ENCODE results near the gene TACR1.
"Not testable (repeated sequence)": the region's sequence is repeated elsewhere in the genome, so short reads cannot be mapped to it uniquely, and the experiment has no call there.

TACR1 gene

DNA sequence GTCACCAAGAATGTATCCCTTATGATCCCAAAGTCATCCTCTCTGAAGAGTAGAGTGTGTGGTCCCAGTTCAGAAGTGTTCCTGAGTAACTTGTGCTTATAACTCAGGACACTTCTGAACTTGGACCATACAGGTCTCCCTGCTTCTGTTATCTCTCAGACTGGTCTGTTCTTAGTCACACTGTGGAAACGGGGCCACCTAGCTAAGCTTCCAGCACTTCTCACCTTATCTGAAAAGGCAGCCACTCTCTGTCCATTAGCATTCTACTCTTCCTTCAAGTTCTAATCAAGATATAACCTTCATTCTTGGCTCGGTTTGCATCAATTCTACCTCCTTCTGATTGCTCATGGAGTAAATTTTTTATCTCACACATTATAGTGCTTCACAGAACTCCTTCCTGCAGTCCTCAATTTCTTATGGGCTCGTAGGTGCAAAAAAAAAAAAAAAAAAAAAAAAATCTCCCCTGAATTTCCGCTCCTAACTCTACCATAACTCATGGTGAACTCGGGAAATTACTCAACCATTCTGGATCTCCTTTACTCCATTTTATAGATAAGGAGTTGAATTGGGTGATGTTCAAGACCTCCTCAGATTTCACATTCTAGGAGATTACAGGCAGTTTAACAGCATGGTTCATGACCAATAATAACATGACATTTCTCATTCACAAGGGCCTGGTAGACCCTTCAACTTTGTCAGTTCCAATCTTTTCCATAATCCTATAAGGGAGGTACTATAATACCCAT, 108.4 kb downstream of the TACR1 start:
- no peak for DNase-seq (ENCODE audit: low read depth in 2 of 3, low spot score in 2 of 3)

DNA sequence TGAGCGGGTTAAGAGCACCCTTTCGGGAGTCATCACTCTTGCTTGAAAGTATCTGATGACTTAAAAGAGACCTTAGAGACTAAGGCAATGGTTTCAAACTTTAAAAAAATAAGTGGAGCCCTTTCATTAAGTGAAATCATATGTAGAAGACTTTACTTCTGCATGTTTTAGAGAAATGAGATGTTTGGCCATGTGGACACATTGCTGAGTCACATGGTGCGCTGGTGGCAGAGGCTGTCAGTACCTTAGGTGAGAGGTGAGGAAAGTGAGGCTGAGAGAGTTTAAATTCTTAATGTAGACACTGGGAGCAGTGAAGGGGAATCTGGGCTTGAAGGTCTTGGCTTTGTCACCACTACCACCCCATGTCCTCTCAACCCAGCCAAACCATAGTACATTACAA, 109.8 kb downstream of the TACR1 start:
- DNase-seq (ENCODE audit: low read depth in 2 of 3, low spot score in 2 of 3), result no peak

DNA sequence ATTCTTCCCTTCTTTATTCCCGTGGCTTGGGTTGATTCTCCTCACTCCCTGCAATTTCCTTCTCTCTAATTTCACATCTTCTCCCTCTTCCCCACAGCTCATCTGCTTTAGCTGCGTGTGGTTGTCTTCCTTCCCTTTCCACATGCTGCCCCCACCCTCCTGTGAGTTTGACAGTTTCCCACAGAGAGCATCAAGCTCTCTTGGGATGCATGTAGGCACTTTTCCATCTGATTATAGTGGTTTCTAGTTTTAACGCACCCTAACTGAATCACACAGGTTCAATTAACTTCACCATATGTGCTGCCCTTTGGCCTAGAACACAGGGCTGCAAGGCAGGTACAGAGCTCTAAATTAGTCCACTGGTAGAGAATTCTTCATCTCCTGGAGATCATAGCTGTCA, 110.5 kb downstream of the TACR1 start:
- no peak for DNase-seq (ENCODE audit: low read depth in 2 of 3, low spot score in 2 of 3)

DNA sequence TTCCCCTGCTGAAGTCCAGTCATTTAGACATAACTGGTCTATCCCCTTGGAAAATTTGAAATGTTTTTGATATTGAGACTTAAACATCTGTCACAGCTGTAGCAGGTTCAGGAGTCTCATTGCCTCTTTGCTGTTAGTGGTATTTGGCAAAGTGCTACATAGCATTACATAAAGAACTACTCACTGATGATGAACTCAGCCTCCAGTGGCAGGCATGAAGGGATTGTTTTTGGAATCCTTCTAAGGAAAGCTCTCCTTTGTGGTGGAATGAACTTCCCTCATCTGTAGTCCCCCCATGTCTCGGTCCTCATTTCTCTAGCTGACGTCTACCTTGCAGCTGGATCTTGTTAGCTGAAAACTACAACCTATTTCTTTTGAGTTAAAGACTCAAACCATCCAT, 111.6 kb downstream of the TACR1 start:
- no peak for DNase-seq (ENCODE audit: low read depth in 2 of 3, low spot score in 2 of 3)

- DNase-seq (ENCODE audit: low read depth in 2 of 3, low spot score in 2 of 3), result no peak
Observed at GRCh38 chr2:75079575-75079974, 119.7 kb downstream of the TACR1 start.

DNA sequence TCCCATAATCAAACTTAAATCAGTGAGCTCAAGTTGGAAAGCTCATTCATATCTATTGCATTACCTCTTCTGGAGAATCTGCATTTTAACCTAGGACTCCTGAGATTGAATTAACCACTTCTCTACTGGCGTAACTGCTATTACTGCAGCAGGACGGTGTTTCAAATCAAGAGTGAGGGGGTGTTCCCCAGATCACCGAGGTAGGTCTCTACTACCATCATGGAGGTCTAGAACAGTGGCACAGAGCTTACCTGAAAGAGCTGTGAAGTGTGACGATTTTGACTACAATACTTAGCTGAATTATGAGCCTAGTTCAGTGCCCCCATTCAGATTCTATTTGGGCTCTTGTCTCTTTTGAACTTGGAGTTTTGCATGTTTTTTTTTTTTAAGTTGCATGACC, 121.4 kb downstream of the TACR1 start:
- DNase-seq (ENCODE audit: low read depth in 2 of 3, low spot score in 2 of 3), result no peak

DNA sequence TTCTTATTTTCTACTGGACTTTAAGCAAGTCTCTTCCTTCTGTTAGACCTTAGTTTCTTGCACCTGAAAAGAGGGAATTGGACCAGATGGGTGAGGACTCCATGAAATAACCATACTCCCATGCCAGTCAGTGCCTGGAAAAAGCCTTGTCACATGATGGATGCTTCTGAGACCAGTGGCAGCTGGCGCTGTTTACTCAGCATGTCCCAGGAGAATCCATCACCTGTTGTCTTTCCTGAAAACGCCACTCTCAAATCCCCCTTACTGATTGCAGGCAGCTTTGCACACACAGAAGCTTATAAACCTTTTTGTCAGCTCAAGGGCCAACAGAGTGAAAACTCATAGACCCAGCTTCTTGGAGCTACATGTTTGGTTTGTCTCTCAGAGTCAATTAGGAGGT, 123.2 kb downstream of the TACR1 start:
- DNase-seq (ENCODE audit: low read depth in 2 of 3, low spot score in 2 of 3), result no peak

DNA sequence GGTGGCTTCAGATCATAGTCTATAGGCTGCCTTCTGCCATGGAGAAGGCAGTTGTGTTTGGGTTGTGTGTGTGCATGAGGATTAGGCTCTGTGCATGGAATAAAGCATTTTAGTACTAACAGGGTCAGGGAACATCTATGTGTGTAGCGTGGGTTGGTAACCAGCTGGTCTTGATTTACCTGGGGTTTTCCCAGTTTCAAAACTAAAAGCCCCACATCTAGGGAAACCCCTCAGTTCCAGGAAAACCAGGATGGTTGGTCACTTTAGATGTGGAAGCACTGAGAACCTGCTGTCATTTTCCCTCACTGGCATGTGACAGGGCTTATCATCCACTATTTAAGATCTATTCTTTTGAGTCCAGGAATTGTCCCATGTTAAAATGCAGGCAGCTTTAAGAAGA, 124.6 kb downstream of the TACR1 start:
- no peak for DNase-seq (ENCODE audit: low read depth in 2 of 3, low spot score in 2 of 3)

- no peak for DNase-seq (ENCODE audit: low read depth in 2 of 3, low spot score in 2 of 3)
Observed at GRCh38 chr2:75074228-75074627, 125.1 kb downstream of the TACR1 start.

- no peak for DNase-seq (ENCODE audit: low read depth in 2 of 3, low spot score in 2 of 3)
Observed at GRCh38 chr2:75071766-75072165, 127.6 kb downstream of the TACR1 start.

GRCh38 chr2:75068546-75068945, 130.8 kb downstream of the TACR1 start:
- DNase-seq (ENCODE audit: low read depth in 2 of 3, low spot score in 2 of 3), result no peak

GRCh38 chr2:75067506-75067905, 131.8 kb downstream of the TACR1 start:
- no peak for DNase-seq (ENCODE audit: low read depth in 2 of 3, low spot score in 2 of 3)

GRCh38 chr2:75066121-75066902, 133.0 kb downstream of the TACR1 start:
- no peak for DNase-seq (ENCODE audit: low read depth in 2 of 3, low spot score in 2 of 3)

- DNase-seq (ENCODE audit: low read depth in 2 of 3, low spot score in 2 of 3), result no peak
Observed at GRCh38 chr2:75065402-75066008, 133.8 kb downstream of the TACR1 start.

DNA sequence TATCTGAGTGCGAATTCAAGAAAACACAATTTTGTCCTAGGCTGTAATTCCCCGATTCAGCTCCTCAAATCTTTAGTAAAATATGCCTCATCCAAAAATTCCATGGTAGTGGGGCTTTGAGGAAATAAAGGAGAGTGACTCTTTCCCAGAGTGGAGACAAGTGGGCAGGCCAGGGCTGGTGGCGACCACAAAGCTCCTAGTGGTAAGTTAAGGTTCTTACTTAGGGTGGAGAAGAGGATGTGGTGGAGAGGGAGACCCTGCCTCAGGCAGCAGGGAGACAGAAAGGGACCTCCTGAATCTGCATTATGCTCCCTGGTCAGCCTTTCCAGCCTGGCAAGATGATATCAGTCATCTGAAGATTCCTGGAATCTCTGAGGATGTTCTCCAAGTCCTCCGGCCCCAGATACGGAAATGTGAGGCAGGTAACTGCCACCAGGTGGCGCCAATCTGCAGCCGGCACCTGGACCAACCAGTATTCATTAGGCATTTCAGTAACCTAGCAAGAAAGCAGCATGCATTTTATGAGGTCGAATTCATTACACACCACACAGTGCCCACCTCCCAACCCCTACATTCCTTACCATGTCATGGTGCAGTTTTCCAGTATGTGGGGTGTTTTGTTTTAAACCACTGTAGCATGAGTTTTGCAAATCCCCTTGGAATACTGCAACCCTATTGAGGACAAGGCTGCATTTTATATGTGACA, 134.5 kb downstream of the TACR1 start:
- peak in 2 of 3 experiments; percentile 30 to 31 for DNase-seq (ENCODE audit: low read depth in 2 of 3, low spot score in 2 of 3)

DNA sequence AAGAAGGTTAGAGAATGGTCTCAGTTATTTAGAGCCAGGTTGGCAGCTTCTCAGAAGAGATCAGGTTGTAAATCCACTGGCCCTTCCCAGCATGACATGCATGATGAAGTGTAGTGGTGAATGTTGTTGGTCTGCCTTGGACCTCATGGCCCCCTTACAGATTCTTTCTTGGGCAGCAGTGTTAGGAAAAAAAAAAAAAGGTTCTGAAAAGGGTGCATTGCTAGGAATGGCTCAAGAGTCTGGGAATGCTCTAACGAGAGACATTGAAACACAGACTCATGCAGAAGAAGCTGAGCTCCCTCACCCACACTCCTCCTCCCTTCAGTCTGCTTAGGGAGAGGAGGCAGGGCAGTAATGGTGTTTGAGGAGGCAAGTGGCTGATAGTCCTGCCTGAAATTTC, 135.4 kb downstream of the TACR1 start:
- no peak for DNase-seq (ENCODE audit: low read depth in 2 of 3, low spot score in 2 of 3)

DNA sequence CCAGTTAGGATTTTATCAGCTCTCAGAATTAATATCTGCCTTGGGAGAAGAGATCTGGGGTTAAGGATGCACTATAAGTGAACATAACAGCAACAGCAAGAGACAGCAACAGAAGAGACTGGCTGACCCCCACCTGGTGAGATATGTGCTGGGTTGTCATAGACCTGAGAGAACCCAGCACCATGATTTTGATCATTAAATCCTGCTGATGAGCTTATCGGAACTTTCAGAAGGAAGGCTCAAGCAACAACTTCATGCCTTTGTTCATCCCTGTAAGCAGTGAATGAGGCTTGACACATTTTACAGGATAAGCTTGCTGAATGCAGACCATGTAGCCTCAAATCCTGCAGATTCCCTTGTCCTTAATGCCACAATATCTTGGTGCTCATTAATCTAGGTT, 140.9 kb downstream of the TACR1 start:
- no peak for DNase-seq (ENCODE audit: low read depth in 2 of 3, low spot score in 2 of 3)

DNA sequence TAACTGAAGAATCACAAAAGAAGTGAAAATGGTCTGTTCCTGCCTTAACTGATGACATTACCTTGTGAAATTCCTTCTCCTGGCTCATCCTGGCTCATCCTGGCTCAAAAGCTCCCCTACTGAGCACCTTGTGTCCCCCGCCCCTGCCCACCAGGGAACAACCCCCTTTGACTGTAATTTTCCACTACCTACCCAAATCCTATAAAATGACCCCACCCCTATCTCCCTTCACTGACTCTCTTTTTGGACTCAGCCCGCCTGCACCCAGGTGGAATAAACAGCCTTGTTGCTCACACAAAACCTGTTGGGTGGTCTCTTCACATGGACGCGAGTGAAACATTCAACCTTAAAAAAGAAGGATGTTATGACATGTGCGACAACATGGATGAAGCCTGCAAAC, 142.2 kb downstream of the TACR1 start:
- DNase-seq (ENCODE audit: low read depth in 2 of 3, low spot score in 2 of 3), result not testable (repeated sequence)

GRCh38 chr2:75055820-75056675, 143.3 kb downstream of the TACR1 start:
- no peak for DNase-seq (ENCODE audit: low read depth in 2 of 3, low spot score in 2 of 3)

- DNase-seq (ENCODE audit: low read depth in 2 of 3, low spot score in 2 of 3), result no peak
Observed at GRCh38 chr2:75055142-75055819, 144.0 kb downstream of the TACR1 start.

Measured in activated CD8-positive, alpha-beta memory T cell treated with anti-CD3 and anti-CD28 coated beads for 48 hours (primary cell).